H1 (cell line): ENCODE data around the gene SPAAR. TPM values are rescaled to one million over a fixed set of nuclear protein-coding genes. Genes with fewer than 3 reads are reported as not detected.

Experiments
- ATF3 ChIP-seq: IDR thresholded peaks from 2 replicates; pipeline ENCODE4 v1.6.1; 2011; ENCODE audit warnings: low read depth, mild to moderate bottlenecking, low read length; ENCODE audit not compliant: insufficient read depth
- RNF2 ChIP-seq: fragments of 200-900, 300-1000 bp; sonication (generic); IDR thresholded peaks from 2 replicates; pipeline ENCODE4 v1.7.1; 2016; ENCODE audit warnings: borderline replicate concordance, low read depth, mild to moderate bottlenecking, antibody characterized with exemption, low read length; ENCODE audit not compliant: poor library complexity, severe bottlenecking; ENCODE audit errors: missing control alignments
- SRF ChIP-seq: IDR thresholded peaks from 2 replicates; pipeline ENCODE4 v1.6.1; 2011; ENCODE audit warnings: mild to moderate bottlenecking, low read depth, low read length, moderate library complexity
- polyA plus RNA-seq, 7 experiments: library from polyadenylated mRNA; depleted of rRNA in 3 of 7; stranded (reverse) in 5 of 7; unstranded in 2 of 7; fragments of >200 nt in 5 of 7; fragments of 200-250 nt in 2 of 7; gene quantifications; 1 replicate in 5 of 7; 2 replicates in 1 of 7; 4 replicates in 1 of 7; pipeline versions ENCODE4 v1.2.1 to v1.2.3, GENCODE V29; 2011 to 2013; ENCODE audit warnings: missing spikeins in 2 of 7, mixed read lengths in 2 of 7
- total RNA-seq: library from RNA; stranded (reverse); fragmentation: NEBNext Ultra II Directional; extraction: Animal tissue kit (Norgen Biotek cat#: 25700); gene quantifications from 2 replicates; pipeline ENCODE4 v1.2.1, GENCODE V29; 2021

SPAAR gene
- total and polyA plus RNA-seq, 2 of the 8 experiments (the other 6 are each of a cell fraction or from before 2014, with no cell fraction given), result 0.27 TPM; not detected in 1

GRCh38 chr9:35869621-35870216 lies 39.6 kb upstream of the SPAAR start (continued):
- TF ChIP-seq RNF2 (no peak), SRF (no peak), ATF3 (no peak)
